H1 (cell line): ENCODE measurements around the gene MFRP. TPM values are rescaled to one million over a fixed set of nuclear protein-coding genes. Genes with fewer than 3 reads are reported as not detected.

Experiments used
- CTCF ChIA-PET: fragments of 300-600 bp; sonication (Branson Sonifier 250); formaldehyde crosslinking; loops from one replicate; lab custom pipeline; 2021; ENCODE audit not compliant: partially characterized antibody; lab: Charles Lee
- POLR2A ChIA-PET: fragments of 300-600 bp; sonication (Branson Sonifier 250); formaldehyde crosslinking; loops from one replicate; lab custom pipeline; 2021; ENCODE audit warnings: inconsistent platforms; ENCODE audit not compliant: partially characterized antibody; lab: Charles Lee
- DNase-seq, 2 experiments: peaks; one replicate each; pipeline versions ENCODE4 v3.0.0 to v3.0.0-alpha.2; 2010 to 2022; ENCODE audit warnings: low spot score in 2 of 2, low read depth in 1 of 2, mixed read lengths in 1 of 2
- FAIRE-seq: peaks from 2 replicates; lab custom pipeline; 2011; peaks lifted over from hg19 to GRCh38; lab: Jason Lieb, UNC
- H2AFZ ChIP-seq: 2 replicates; pipeline ENCODE4 v1.8.1; 2012; ENCODE audit warnings: low read length, inconsistent platforms
- H2AK5ac ChIP-seq: 2 replicates; pipeline ENCODE4 v1.6.1; 2013; ENCODE audit warnings: low read depth, low read length
- H2BK120ac ChIP-seq: replicated peaks from 2 replicates; pipeline ENCODE3; 2013; ENCODE audit warnings: low read depth, low read length, inconsistent platforms
- H2BK12ac ChIP-seq: 2 replicates; pipeline ENCODE4 v1.6.1; 2013; ENCODE audit warnings: low read depth, low read length
- H2BK15ac ChIP-seq: 2 replicates; pipeline ENCODE4 v1.6.1; 2013; ENCODE audit warnings: low read length
- H2BK20ac ChIP-seq: 2 replicates; pipeline ENCODE4 v1.6.1; 2013; ENCODE audit warnings: low read length
- H2BK5ac ChIP-seq: 2 replicates; pipeline ENCODE4 v1.6.1; 2013; ENCODE audit warnings: low read depth, low read length
- H3K14ac ChIP-seq: 2 replicates; pipeline ENCODE4 v1.6.1; 2013; ENCODE audit warnings: inconsistent platforms; ENCODE audit not compliant: insufficient read length
- H3K18ac ChIP-seq: 2 replicates; pipeline ENCODE4 v1.6.1; 2013; ENCODE audit warnings: low read length; ENCODE audit errors: extremely low read depth
- H3K23ac ChIP-seq: 2 replicates; pipeline ENCODE4 v1.6.1; 2013; ENCODE audit warnings: inconsistent platforms; ENCODE audit not compliant: insufficient read length
- H3K23me2 ChIP-seq: 2 replicates; pipeline ENCODE4 v1.6.1; 2013; ENCODE audit warnings: low read depth, low read length
- H3K27ac ChIP-seq: 2 replicates; pipeline ENCODE4 v1.6.1; 2011; ENCODE audit warnings: low read depth, low read length, inconsistent platforms
- H3K27me3 ChIP-seq, 4 experiments: replicated peaks in 1 of 4; 1 replicate in 1 of 4; 2 replicates in 3 of 4; pipeline versions ENCODE4 v1.6.1 to v1.8.1; 2011 to 2013; ENCODE audit warnings: low read length in 3 of 4, mild to moderate bottlenecking in 3 of 4, inconsistent platforms in 2 of 4, mixed read lengths in 2 of 4, moderate library complexity in 1 of 4; ENCODE audit not compliant: control insufficient read depth in 3 of 4, insufficient read depth in 3 of 4; ENCODE audit errors: extremely low read depth in 1 of 4
- H3K36me3 ChIP-seq, 4 experiments: 2 replicates each; pipeline versions ENCODE4 v1.6.1 to v1.8.1; 2011 to 2013; ENCODE audit warnings: mild to moderate bottlenecking in 4 of 4, low read length in 3 of 4, moderate library complexity in 2 of 4, control low read depth in 1 of 4, inconsistent platforms in 1 of 4; ENCODE audit not compliant: insufficient read depth in 4 of 4, control insufficient read depth in 2 of 4
- H3K4ac ChIP-seq: replicated peaks from 2 replicates; pipeline ENCODE3; 2013; ENCODE audit warnings: low read length, low read depth, mixed read lengths, inconsistent platforms; ENCODE audit not compliant: insufficient read length
- H3K4me1 ChIP-seq, 4 experiments: replicated peaks in 1 of 4; 1 replicate in 1 of 4; 2 replicates in 3 of 4; pipeline versions ENCODE4 v1.6.1 to v1.8.1; 2011 to 2013; ENCODE audit warnings: low read length in 3 of 4, inconsistent platforms in 2 of 4, mixed read lengths in 1 of 4; ENCODE audit not compliant: insufficient read depth in 4 of 4, control insufficient read depth in 3 of 4
- H3K4me2 ChIP-seq, 2 experiments: 2 replicates each; pipeline versions ENCODE4 v1.6.1 to v1.8.1; 2011 to 2013; ENCODE audit warnings: low read depth in 2 of 2, low read length in 2 of 2, control low read depth in 1 of 2, inconsistent platforms in 1 of 2, mild to moderate bottlenecking in 1 of 2; ENCODE audit not compliant: insufficient read depth in 1 of 2
- H3K4me3 ChIP-seq, 4 experiments: fragments of 200-600, 300-600 bp in 1 of 4; sonication (generic), shearing (Covaris generic), sonication (Bioruptor Twin) in 1 of 4; 2 replicates each; pipeline versions ENCODE4 v1.5.1 to v1.8.1; 2011 to 2016; ENCODE audit warnings: low read length in 4 of 4, low read depth in 3 of 4, control low read depth in 2 of 4, inconsistent platforms in 2 of 4, mild to moderate bottlenecking in 2 of 4, mixed read lengths in 1 of 4, moderate library complexity in 1 of 4; ENCODE audit not compliant: insufficient read depth in 2 of 4; ENCODE audit errors: extremely low read depth in 1 of 4
- H3K56ac ChIP-seq: replicated peaks from 2 replicates; pipeline ENCODE3; 2013; ENCODE audit warnings: low read depth, mild to moderate bottlenecking, mixed read lengths, low read length, inconsistent platforms; ENCODE audit not compliant: insufficient read length
- H3K79me1 ChIP-seq: 2 replicates; pipeline ENCODE4 v1.6.1; 2013; ENCODE audit warnings: low read depth, low read length, control low read depth
- H3K79me2 ChIP-seq, 2 experiments: 2 replicates each; pipeline versions ENCODE4 v1.6.1 to v1.8.1; 2012 to 2013; ENCODE audit warnings: low read length in 2 of 2, mild to moderate bottlenecking in 2 of 2, inconsistent platforms in 1 of 2; ENCODE audit not compliant: insufficient read depth in 2 of 2, control insufficient read depth in 1 of 2
- H3K9ac ChIP-seq, 4 experiments: replicated peaks in 1 of 4; 1 replicate in 1 of 4; 2 replicates in 3 of 4; pipeline versions ENCODE4 v1.6.1 to v1.8.1; 2011 to 2013; ENCODE audit warnings: low read depth in 3 of 4, low read length in 3 of 4, control low read depth in 2 of 4, mild to moderate bottlenecking in 2 of 4, moderate library complexity in 2 of 4, inconsistent platforms in 1 of 4; ENCODE audit errors: extremely low read depth in 1 of 4
- H3K9me3 ChIP-seq, 2 experiments: 2 replicates each; pipeline versions ENCODE4 v1.6.1 to v1.8.1; 2012 to 2013; ENCODE audit warnings: mild to moderate bottlenecking in 2 of 2, moderate library complexity in 2 of 2, control low read depth in 1 of 2, inconsistent platforms in 1 of 2, low read depth in 1 of 2, low read length in 1 of 2, mixed read lengths in 1 of 2; ENCODE audit not compliant: insufficient read depth in 2 of 2
- H4K20me1 ChIP-seq, 2 experiments: replicated peaks in 1 of 2; 2 replicates each; pipeline versions ENCODE3 to v1.8.1; 2011 to 2013; ENCODE audit warnings: inconsistent platforms in 2 of 2, low read length in 2 of 2, mild to moderate bottlenecking in 1 of 2; ENCODE audit not compliant: insufficient read depth in 2 of 2, control insufficient read depth in 1 of 2
- H4K5ac ChIP-seq: 2 replicates; pipeline ENCODE4 v1.6.1; 2013; ENCODE audit warnings: low read length, low read depth, mixed read lengths, inconsistent platforms; ENCODE audit not compliant: insufficient read length
- H4K8ac ChIP-seq: 2 replicates; pipeline ENCODE4 v1.8.0; 2013; ENCODE audit warnings: mild to moderate bottlenecking, moderate library complexity, low read length, inconsistent platforms; ENCODE audit not compliant: insufficient read depth; ENCODE audit errors: extremely low read depth
- H4K91ac ChIP-seq: replicated peaks from 2 replicates; pipeline ENCODE3; 2013; ENCODE audit warnings: low read length, mixed read lengths, inconsistent platforms; ENCODE audit not compliant: insufficient read length
- CREB1 ChIP-seq: IDR thresholded peaks from 2 replicates; pipeline ENCODE4 v1.6.1; 2012; ENCODE audit warnings: inconsistent platforms
- KDM4A ChIP-seq: IDR thresholded peaks from one replicate; pipeline ENCODE4 v1.7.1; 2012; ENCODE audit warnings: low read depth, mild to moderate bottlenecking, moderate library complexity, low read length, inconsistent platforms; ENCODE audit not compliant: severe bottlenecking
- POLR2A ChIP-seq, 2 experiments: IDR thresholded peaks; 1 replicate in 1 of 2; 2 replicates in 1 of 2; pipeline ENCODE4 v1.6.1; 2011; ENCODE audit warnings: low read depth in 2 of 2, low read length in 2 of 2, mild to moderate bottlenecking in 2 of 2; ENCODE audit errors: control extremely low read depth in 1 of 2
- RBBP5 ChIP-seq: IDR thresholded peaks from 2 replicates; pipeline ENCODE4 v1.7.1; 2012; ENCODE audit warnings: low read depth, mild to moderate bottlenecking, inconsistent platforms, low read length, moderate library complexity, borderline replicate concordance
- RXRA ChIP-seq: IDR thresholded peaks from 2 replicates; pipeline ENCODE4 v1.6.1; 2011; ENCODE audit warnings: low read depth, mild to moderate bottlenecking, low read length, moderate library complexity; ENCODE audit not compliant: insufficient read depth
- TAF1 ChIP-seq: IDR thresholded peaks from 2 replicates; pipeline ENCODE4 v1.6.1; 2011; ENCODE audit warnings: mild to moderate bottlenecking, low read depth, low read length
- WGBS, 2 experiments: shearing (Covaris generic) in 1 of 2; methylation state at CpG; one replicate each; pipeline versions ENCODE4 v1.1.6 to v1.1.7; 2013 to 2015; ENCODE audit warnings: low lambda C conversion rate in 2 of 2, mixed read lengths in 2 of 2, inconsistent platforms in 1 of 2, low coverage in 1 of 2, missing lambda C conversion rate in 1 of 2; ENCODE audit not compliant: insufficient replicate concordance in 2 of 2, insufficient coverage in 1 of 2, insufficient read length in 1 of 2; ENCODE audit errors: extremely low coverage in 1 of 2, missing lambda C conversion rate in 1 of 2; 5-methylcytosine and 5-hydroxymethylcytosine counted together
- polyA plus RNA-seq, 7 experiments: library from polyadenylated mRNA; depleted of rRNA in 3 of 7; stranded (reverse) in 5 of 7; unstranded in 2 of 7; fragments of >200 nt in 5 of 7; fragments of 200-250 nt in 2 of 7; gene quantifications; 1 replicate in 5 of 7; 2 replicates in 1 of 7; 4 replicates in 1 of 7; pipeline versions ENCODE4 v1.2.1 to v1.2.3, GENCODE V29; 2011 to 2013; ENCODE audit warnings: missing spikeins in 2 of 7, mixed read lengths in 2 of 7
- total RNA-seq: library from RNA; stranded (reverse); fragmentation: NEBNext Ultra II Directional; extraction: Animal tissue kit (Norgen Biotek cat#: 25700); gene quantifications from 2 replicates; pipeline ENCODE4 v1.2.1, GENCODE V29; 2021

Gene MFRP
- total and polyA plus RNA-seq, 2 of the 8 experiments (the other 6 are each of a cell fraction or from before 2014, with no cell fraction given), result 0.02 TPM; not detected in 1

GRCh38 chr11:119318240-119319135 lies 28.0 kb downstream of the MFRP start:
- Histone ChIP-seq H2AK5ac (peak overlapping the region; percentile 93; the same call in 1 of the 2 replicates), H2BK12ac (peak overlapping the region; percentile 98; the same call in 1 of the 2 replicates), H2BK15ac (peak overlapping the region; percentile 98; the same call in 1 of the 2 replicates), H4K5ac (no peak overlapping the region), H2AFZ (no peak overlapping the region), H3K36me3 (no peaks in the 10 kb centered on the region), H3K14ac (no peak overlapping the region), H3K79me2 (no peaks in the 10 kb centered on the region), H3K79me1 (no peaks in the 10 kb centered on the region), H3K9ac (no peak overlapping the region), H2BK5ac (peak overlapping the region; percentile 91; the same call in 1 of the 2 replicates), H3K9me3 (no peaks in the 10 kb centered on the region), H3K18ac (peak overlapping the region; percentile 48; the same call in 1 of the 2 replicates), H3K4me2 (peak overlapping the region; percentile 84 to 97; a peak in 3 of 4 replicates), H2BK120ac (no peak overlapping the region), H4K20me1 (peaks cover 2% of the 10 kb centered on the region in 2 experiments), H3K23me2 (peaks cover 33% of the 10 kb centered on the region), H2BK20ac (peak overlapping the region; percentile 96), H3K56ac (no peak overlapping the region), H3K23ac (no peak overlapping the region), H4K91ac (peak overlapping the region; percentile 48), H3K27ac (no peak overlapping the region), H3K27me3 (peaks cover 5 to 46% (median 36%) of the 10 kb centered on the region in 4 experiments), H3K4me3 (peak overlapping the region in 2 of 4 experiments; percentile 8 to 14; a peak in 2 of 8 replicates), H4K8ac (peak overlapping the region; percentile 74; the same call in 1 of the 2 replicates), H3K4me1 (peaks cover 11 to 53% (median 48%) of the 10 kb centered on the region in 4 experiments), H3K4ac (no peak overlapping the region)
- CTCF ChIA-PET, result interaction anchor here (1.2 to 16.8 kb wide), 7 partner anchors 10 to 68 kb away, joined by 3 to 415 read pairs (median 5); partner anchors contain the start of genes C1QTNF5, MFRP, RNF26 and USP2
- 56% methylated on average over 18 of the region's 22 CpGs; no CpG with 5 or more reads in 1 of the 2 experiments for WGBS, 2 experiments
- POLR2A ChIA-PET, result interaction anchor here (0.7 to 5.4 kb wide), 13 partner anchors 10 to 299 kb away, joined by 3 to 44 read pairs (median 6); partner anchors contain the start of genes C1QTNF5, CBL, HINFP and HMBS
- TF ChIP-seq RBBP5, result 0 out of 2 replicates have a peak, but pooled peaks have one; percentile 29
- no peak for TF ChIP-seq KDM4A
- TF ChIP-seq RXRA, result no peak
- TF ChIP-seq POLR2A (IDR thresholded peaks at IDR 0.05; ENCODE audit: control extremely low read depth in 1 of 2, low read depth in 2 of 2, low read length in 2 of 2), result peak in 1 of 2 experiments; percentile 32; a peak in 1 of 3 replicates
- TF ChIP-seq TAF1, result 0 out of 2 replicates have a peak, but pooled peaks have one; percentile 30
- TF ChIP-seq CREB1, result peak; percentile 74
- FAIRE-seq (no peak), DNase-seq (no peak)
